ENCODE results near the gene ENTHD1. TPM values are rescaled to one million over a fixed set of nuclear protein-coding genes. Genes with fewer than 3 reads are reported as not detected.

The ENTHD1 gene
- total RNA-seq, 4 donors from 2014 or later = not detected

GRCh38 chr22:39845529-39845928 lies 48.0 kb downstream of the ENTHD1 start:
- no peak overlapping the region for H3K4me3 ChIP-seq (ENCODE audit: low read depth, poor library complexity, severe bottlenecking)
- no peak for DNase-seq (ENCODE audit: low spot score in 2 of 2)
- WGBS, 2 donors = 71 to 73% methylated on average over 3 of the region's 3 CpGs

GRCh38 chr22:39839917-39840510 lies 53.5 kb downstream of the ENTHD1 start:
- WGBS, 2 donors = 88 to 89% methylated on average over 5 of the region's 5 CpGs
- TF ChIP-seq POLR2A (IDR thresholded peaks at IDR 0.05) (no peak), CTCF (IDR thresholded peaks at IDR 0.05) (no peak)

More at GRCh38 chr22:39845529-39845928, 48.0 kb downstream of the ENTHD1 start:
- TF ChIP-seq POLR2A (IDR thresholded peaks at IDR 0.05) (no peak), CTCF (IDR thresholded peaks at IDR 0.05) (no peak)
- intact Hi-C loops (cut with DNase I; ENCODE audit: low total_unique reads) = no loop called here

GRCh38 chr22:39839204-39839603 lies 54.4 kb downstream of the ENTHD1 start:
- TF ChIP-seq CTCF (IDR thresholded peaks at IDR 0.05) (no peak), POLR2A (IDR thresholded peaks at IDR 0.05) (no peak)
- no peak for DNase-seq (ENCODE audit: low spot score in 2 of 2)
- intact Hi-C loops (cut with DNase I; ENCODE audit: low total_unique reads) = no loop called here
- 56 to 57% methylated on average over 5 of the region's 5 CpGs for WGBS, 2 donors
- H3K4me3 ChIP-seq (ENCODE audit: low read depth, poor library complexity, severe bottlenecking) = no peak overlapping the region

More at GRCh38 chr22:39839917-39840510, 53.5 kb downstream of the ENTHD1 start:
- no peak for DNase-seq (ENCODE audit: low spot score in 2 of 2)
- intact Hi-C loops (cut with DNase I; ENCODE audit: low total_unique reads) = no loop called here
- H3K4me3 ChIP-seq (ENCODE audit: low read depth, poor library complexity, severe bottlenecking) = no peak overlapping the region

- TF ChIP-seq POLR2A (IDR thresholded peaks at IDR 0.05) (no peak), CTCF (IDR thresholded peaks at IDR 0.05) (no peak)
- no peak overlapping the region for H3K4me3 ChIP-seq (ENCODE audit: low read depth, poor library complexity, severe bottlenecking)
- WGBS, 2 donors = 78 to 86% methylated on average over 2 of the region's 2 CpGs
- DNase-seq (ENCODE audit: low spot score in 2 of 2) = no peak
- intact Hi-C loops (cut with DNase I; ENCODE audit: low total_unique reads) = no loop called here
Measured at GRCh38 chr22:39833610-39834009, 60.0 kb downstream of the ENTHD1 start.

- no peak for DNase-seq (ENCODE audit: low spot score in 2 of 2)
- no peak overlapping the region for H3K4me3 ChIP-seq (ENCODE audit: low read depth, poor library complexity, severe bottlenecking)
- TF ChIP-seq POLR2A (IDR thresholded peaks at IDR 0.05) (no peak), CTCF (IDR thresholded peaks at IDR 0.05) (no peak)
- WGBS, 2 donors = 0% methylated on average over 1 of the region's 1 CpG
- intact Hi-C loops (cut with DNase I; ENCODE audit: low total_unique reads) = no loop called here
Measured at GRCh38 chr22:39833093-39833492, 60.5 kb downstream of the ENTHD1 start.

GRCh38 chr22:39832627-39833074 lies 60.9 kb downstream of the ENTHD1 start:
- intact Hi-C loops (cut with DNase I; ENCODE audit: low total_unique reads) = no loop called here
- H3K4me3 ChIP-seq (ENCODE audit: low read depth, poor library complexity, severe bottlenecking) = no peak overlapping the region
- 52 to 61% methylated on average over 7 of the region's 7 CpGs for WGBS, 2 donors
- no peak for TF ChIP-seq CTCF (IDR thresholded peaks at IDR 0.05)
- TF ChIP-seq POLR2A (IDR thresholded peaks at IDR 0.05) = no peak
- DNase-seq (ENCODE audit: low spot score in 2 of 2) = no peak
